Activated CD4-positive, alpha-beta T cell treated with anti-CD3 and anti-CD28 coated beads for 36 hours (primary cell): ENCODE results near the gene PBX3. TPM values are rescaled to one million over a fixed set of nuclear protein-coding genes. Genes with fewer than 3 reads are reported as not detected.

Experiments
- ATAC-seq: fragments of 200-7000 bp; cut with Tn5 transposase; one replicate; pipeline ENCODE4 v1.10.0; 2021; ENCODE audit warnings: mild to moderate bottlenecking, moderate library complexity
- CTCF ChIA-PET: fragments of 350-600 bp; sonication (Branson Sonifier 250); formaldehyde crosslinking; loops from one replicate; lab custom pipeline; 2021; ENCODE audit warnings: antibody characterized with exemption; lab: Charles Lee
- POLR2A ChIA-PET: fragments of 350-600 bp; sonication (Branson Sonifier 250); formaldehyde crosslinking; loops from one replicate; lab custom pipeline; 2021; ENCODE audit warnings: antibody characterized with exemption, inconsistent platforms; lab: Charles Lee
- DNase-seq: peaks from one replicate; pipeline ENCODE4 v3.0.0-alpha.2; 2020
- H3K27ac Mint-ChIP-seq: one replicate; pipeline ENCODE4 v1.8.0; 2021; ENCODE audit warnings: mixed read lengths
- H3K27me3 Mint-ChIP-seq: one replicate; pipeline ENCODE4 v1.8.0; 2021; ENCODE audit warnings: mixed read lengths
- H3K36me3 Mint-ChIP-seq: one replicate; pipeline ENCODE4 v1.8.0; 2021; ENCODE audit warnings: low read depth, mixed read lengths
- H3K4me1 Mint-ChIP-seq: one replicate; pipeline ENCODE4 v1.8.0; 2021; ENCODE audit warnings: mixed read lengths
- H3K4me3 Mint-ChIP-seq: one replicate; pipeline ENCODE4 v1.8.0; 2021; ENCODE audit warnings: mild to moderate bottlenecking, moderate library complexity, mixed read lengths
- H3K9me3 Mint-ChIP-seq: one replicate; pipeline ENCODE4 v1.8.0; 2021; ENCODE audit warnings: low read depth, mixed read lengths
- intact Hi-C, 2 experiments: fragments of 100-400 bp; cut with DNase I in 1 of 2; cut with micrococcal nuclease in 1 of 2; formaldehyde crosslinking; loops; one replicate each; pipeline versions ENCODE4 v1.14.2 to v1.15.1; 2022 to 2024; cut with DNase I, micrococcal nuclease
- total RNA-seq, 2 experiments: library from RNA; stranded (reverse); gene quantifications; one replicate each; pipeline ENCODE4 v1.2.3, GENCODE V29; 2021

Gene PBX3
- total RNA-seq, 2 experiments from 2014 or later: 11.3 to 11.4 TPM

DNA sequence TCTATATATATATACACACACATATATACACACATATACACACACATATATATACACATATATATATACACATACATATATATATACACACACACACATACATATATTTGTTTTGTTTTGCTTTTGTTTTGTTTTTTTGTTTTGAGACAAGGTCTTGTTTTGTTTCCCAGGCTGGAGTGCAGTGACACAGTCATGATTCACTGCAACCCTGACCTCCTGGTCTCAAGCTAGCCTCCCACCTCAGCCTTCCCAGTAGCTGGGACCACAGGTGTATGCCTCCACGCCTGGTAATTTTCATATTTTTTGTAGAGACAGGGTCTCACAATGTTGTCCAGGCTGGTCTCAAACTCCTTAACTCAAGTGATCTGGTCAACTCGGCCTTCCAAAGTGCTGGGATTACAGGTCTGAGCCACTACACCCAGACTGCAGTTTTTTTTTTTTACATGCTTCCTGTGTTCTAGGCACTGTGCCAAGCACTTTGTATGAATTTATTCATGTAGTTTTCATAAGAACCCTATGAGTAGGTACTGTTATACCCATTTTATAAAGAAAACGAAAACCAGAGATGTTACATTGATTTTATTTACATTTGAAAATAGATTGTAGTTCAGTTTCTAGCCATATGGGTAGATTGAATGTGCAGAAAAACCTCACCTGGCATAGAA, 120.7 kb downstream of the PBX3 start:
- Mint-ChIP-seq H3K4me1 (no peaks in the 10 kb centered on the region), H3K27me3 (no peaks in the 10 kb centered on the region), H3K9me3 (no peaks in the 10 kb centered on the region), H3K4me3 (no peak overlapping the region), H3K27ac (no peak overlapping the region), H3K36me3 (no peaks in the 10 kb centered on the region)
- no peak for DNase-seq
- intact Hi-C loops: no loop called here
- ChIA-PET POLR2A (no interaction called here), CTCF (interaction anchor here (0.6 to 0.7 kb wide), 2 partner anchors 88 to 331 kb away, joined by 3 to 4 read pairs; no protein-coding TSS in a partner anchor)
- ATAC-seq: no peak

DNA sequence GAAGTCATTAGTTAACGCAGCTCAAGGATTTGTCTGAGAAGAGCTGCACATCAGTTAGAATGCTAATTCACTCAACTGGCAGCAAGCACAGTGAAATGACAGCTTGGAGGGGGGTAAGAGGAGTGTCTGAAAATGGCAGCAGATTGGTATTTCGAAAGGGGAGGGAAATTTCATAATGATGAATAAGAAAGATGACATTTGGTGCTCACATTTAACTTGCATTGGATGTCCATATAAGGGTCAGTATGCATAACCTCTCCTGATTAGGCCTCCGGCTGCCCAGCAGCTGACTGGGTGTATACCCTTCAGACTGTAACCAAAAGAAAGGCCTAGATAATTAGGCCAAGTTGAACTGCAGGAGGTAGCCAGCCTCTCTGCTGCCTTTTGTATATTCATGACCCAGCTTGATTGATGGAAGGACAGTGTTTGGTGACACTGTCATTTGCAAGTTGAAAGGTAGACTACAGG, 131.0 kb downstream of the PBX3 start:
- CTCF ChIA-PET: interaction anchor here (0.7 kb wide), 2 partner anchors 13 to 717 kb away, joined by 3 to 4 read pairs; no protein-coding TSS in a partner anchor

DNA sequence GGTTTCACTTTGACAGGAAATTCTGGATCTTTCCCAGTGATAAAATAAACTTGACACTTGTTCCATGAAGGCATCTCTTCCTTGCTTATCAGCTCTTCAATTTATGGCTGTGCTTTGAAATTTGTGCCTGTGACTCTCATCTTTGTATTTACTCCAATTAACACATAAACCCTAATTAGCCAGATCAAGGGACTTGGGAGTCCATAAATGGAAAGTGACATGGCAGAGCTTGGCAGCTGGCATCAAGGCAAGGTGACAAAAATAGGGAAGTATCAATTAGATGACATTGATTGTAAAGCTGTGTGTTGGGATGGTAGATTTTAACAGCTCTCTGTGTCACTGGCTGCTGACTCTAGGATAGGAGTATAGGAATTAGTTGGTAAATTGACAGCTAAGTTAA, 133.9 kb downstream of the PBX3 start:
- Mint-ChIP-seq H3K27ac (no peak overlapping the region), H3K4me1 (no peaks in the 10 kb centered on the region), H3K36me3 (peaks cover 1% of the 10 kb centered on the region), H3K4me3 (no peak overlapping the region), H3K27me3 (peaks cover 2% of the 10 kb centered on the region), H3K9me3 (no peaks in the 10 kb centered on the region)
- intact Hi-C loops: no loop called here
- no peak for DNase-seq
- CTCF ChIA-PET: no interaction called here
- POLR2A ChIA-PET: no interaction called here
- ATAC-seq: no peak

More for the DNA sequence above, 131.0 kb downstream of the PBX3 start:
- POLR2A ChIA-PET: no interaction called here
- Mint-ChIP-seq H3K9me3 (no peaks in the 10 kb centered on the region), H3K4me1 (no peaks in the 10 kb centered on the region), H3K4me3 (no peak overlapping the region), H3K27ac (no peak overlapping the region), H3K27me3 (no peaks in the 10 kb centered on the region), H3K36me3 (peaks cover 1% of the 10 kb centered on the region)
- intact Hi-C loops: no loop called here
- no peak for ATAC-seq
- DNase-seq: no peak

DNA sequence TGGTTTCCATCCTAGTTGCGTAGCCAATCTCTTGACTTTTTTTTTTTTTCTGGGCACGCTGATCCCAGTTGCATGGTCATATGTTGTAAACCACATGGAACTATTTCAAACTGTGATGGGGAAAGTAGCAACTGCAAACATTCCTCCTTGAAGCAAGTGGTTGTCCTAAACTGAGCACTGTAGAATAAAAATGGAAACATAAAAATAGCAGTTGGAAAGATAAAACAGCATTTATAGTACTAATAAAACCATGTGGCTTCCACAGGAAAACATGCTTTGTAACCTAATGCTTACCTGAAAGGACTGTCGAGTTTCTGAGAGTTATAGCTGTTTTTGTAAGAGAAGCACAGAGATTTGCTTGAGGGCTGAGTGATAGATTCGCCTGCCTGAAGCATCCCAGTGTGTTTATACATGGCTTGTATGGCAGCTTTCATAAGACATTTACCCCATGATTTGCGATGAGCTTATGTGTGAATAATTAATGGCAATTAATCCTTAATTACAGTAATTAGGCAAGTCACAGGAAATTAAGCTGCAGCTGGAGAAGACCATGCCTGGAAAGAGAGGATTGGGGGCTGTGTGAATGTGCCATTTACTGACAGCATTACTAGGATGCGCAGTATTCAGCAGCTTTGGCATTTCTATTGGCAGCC, 136.5 kb downstream of the PBX3 start:
- DNase-seq (no peak), ATAC-seq (no peak)
- no peak overlapping the region for H3K4me3 Mint-ChIP-seq
- H3K27ac Mint-ChIP-seq: no peak overlapping the region
- peaks cover 8% of the 10 kb centered on the region for H3K27me3 Mint-ChIP-seq
- CTCF ChIA-PET: interaction anchor here (1.0 kb wide), 1 partner anchor 14 kb away, joined by 3 read pairs; no protein-coding TSS in a partner anchor
- H3K36me3 Mint-ChIP-seq: no peaks in the 10 kb centered on the region
- no peaks in the 10 kb centered on the region for H3K9me3 Mint-ChIP-seq
- intact Hi-C loops: no loop called here
- peaks cover under 1% of the 10 kb centered on the region for H3K4me1 Mint-ChIP-seq
- POLR2A ChIA-PET: no interaction called here

DNA sequence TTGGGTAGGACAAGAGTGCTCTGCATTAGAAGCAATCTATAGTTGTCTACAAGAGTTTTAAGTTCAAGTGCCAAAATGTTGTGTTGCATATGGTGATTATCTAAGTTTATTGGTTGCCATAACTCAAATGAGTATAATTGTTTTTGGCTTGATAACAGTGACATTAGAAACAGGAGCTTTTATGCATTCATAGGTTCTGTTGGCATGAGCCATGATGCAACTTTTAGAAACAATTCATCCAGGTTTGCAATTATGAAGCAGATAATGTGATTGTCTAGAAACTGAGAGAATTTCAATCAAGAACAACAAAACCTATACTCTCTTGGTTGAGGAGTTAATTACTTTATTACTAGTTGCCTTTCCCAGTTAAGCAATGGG, 137.0 kb downstream of the PBX3 start:
- CTCF ChIA-PET: interaction anchor here (1.0 kb wide), 1 partner anchor 14 kb away, joined by 3 read pairs; no protein-coding TSS in a partner anchor
- H3K9me3 Mint-ChIP-seq: no peaks in the 10 kb centered on the region
- DNase-seq: no peak

DNA sequence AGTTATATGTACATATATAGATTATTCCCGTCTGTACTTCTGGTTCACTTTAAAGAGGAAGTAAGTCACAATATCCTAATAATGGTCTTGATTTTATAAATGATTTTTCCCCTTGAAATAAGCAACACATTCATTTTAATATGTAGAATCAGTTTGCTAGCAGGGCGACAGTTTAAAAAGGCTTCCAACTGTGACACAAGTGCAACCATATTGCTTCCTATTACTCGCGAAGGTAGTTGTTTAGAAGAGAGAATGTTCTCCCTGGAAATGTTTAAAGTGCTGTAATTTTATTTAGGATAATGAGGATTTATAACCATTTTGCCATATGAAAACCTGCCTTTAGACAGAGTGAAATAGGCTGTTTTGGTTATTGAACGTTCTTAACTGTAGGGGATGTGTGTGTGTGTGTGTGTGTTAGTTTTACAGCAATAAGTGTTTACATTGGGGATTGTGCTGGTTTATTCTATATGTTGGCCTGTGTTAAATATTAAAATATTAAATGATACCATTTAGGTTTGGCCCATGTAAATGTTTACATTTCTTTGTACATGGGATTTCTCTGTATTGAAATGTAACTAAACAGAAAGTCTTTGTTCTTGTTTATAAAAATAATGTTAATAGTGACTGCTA, 138.3 kb downstream of the PBX3 start:
- Mint-ChIP-seq H3K9me3 (no peaks in the 10 kb centered on the region), H3K27me3 (peaks cover 19% of the 10 kb centered on the region), H3K4me3 (no peak overlapping the region), H3K4me1 (peaks cover 11% of the 10 kb centered on the region), H3K36me3 (no peaks in the 10 kb centered on the region), H3K27ac (no peak overlapping the region)
- ChIA-PET POLR2A (no interaction called here), CTCF (no interaction called here)
- DNase-seq: no peak
- intact Hi-C loops: loop anchor here in 1 of 2 experiments (5.0 kb wide), 1 partner anchor 138 kb away; the partner anchor contains the start of gene PBX3
- ATAC-seq: no peak

More for the DNA sequence above, 137.0 kb downstream of the PBX3 start:
- Mint-ChIP-seq H3K36me3 (no peaks in the 10 kb centered on the region), H3K4me1 (peaks cover 6% of the 10 kb centered on the region), H3K4me3 (no peak overlapping the region), H3K27me3 (peaks cover 11% of the 10 kb centered on the region), H3K27ac (no peak overlapping the region)
- no peak for ATAC-seq
- POLR2A ChIA-PET: no interaction called here
- intact Hi-C loops: no loop called here

DNA sequence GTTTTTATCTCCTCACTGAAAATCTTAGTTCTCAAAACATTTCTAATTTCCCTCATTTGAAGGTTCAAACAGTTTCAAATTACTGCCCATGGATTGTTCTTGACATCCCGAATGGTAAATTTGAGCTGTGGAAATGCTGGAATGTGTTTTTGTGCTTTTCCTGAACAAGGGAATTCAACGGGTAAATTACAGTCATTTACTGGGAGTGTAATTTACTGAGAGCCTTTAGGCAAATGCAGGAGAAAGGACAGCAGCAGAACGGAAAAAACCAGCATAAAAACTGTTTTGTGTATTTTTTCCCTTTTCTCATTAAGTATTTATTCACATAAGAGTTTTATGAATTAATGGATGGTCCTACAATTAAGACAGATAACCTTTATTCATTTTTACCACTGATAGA, 139.2 kb downstream of the PBX3 start:
- DNase-seq (no peak), ATAC-seq (no peak)
- intact Hi-C loops: loop anchor here in 1 of 2 experiments (5.0 kb wide), 1 partner anchor 139 kb away; the partner anchor contains the start of gene PBX3
- H3K4me1 Mint-ChIP-seq: peaks cover 11% of the 10 kb centered on the region
- H3K27ac Mint-ChIP-seq: no peak overlapping the region
- ChIA-PET CTCF (no interaction called here), POLR2A (no interaction called here)
- peaks cover 19% of the 10 kb centered on the region for H3K27me3 Mint-ChIP-seq
- no peak overlapping the region for H3K4me3 Mint-ChIP-seq
- H3K36me3 Mint-ChIP-seq: no peaks in the 10 kb centered on the region
- no peaks in the 10 kb centered on the region for H3K9me3 Mint-ChIP-seq

DNA sequence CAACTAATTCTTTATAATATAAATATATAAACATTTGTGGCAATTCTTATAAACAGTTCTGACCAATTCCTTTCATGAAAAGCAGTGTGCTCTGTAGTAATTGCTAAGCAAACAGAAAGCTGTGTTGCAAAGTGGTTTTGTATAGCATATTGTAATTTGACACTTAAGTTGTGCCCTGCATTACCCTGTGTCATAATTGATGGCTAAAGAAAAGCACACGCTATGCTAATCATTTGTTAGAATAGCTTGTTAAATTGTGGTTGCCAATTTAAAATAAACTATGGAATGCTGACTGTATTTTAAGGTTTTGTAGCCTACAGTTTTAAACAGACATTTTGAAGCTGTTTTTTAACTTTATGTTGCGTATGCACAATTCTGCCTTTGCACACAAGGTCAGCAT, 140.0 kb downstream of the PBX3 start:
- H3K4me1 Mint-ChIP-seq: peaks cover 11% of the 10 kb centered on the region
- no peak overlapping the region for H3K27ac Mint-ChIP-seq
- ATAC-seq: no peak
- intact Hi-C loops: loop anchor here in 1 of 2 experiments (5.0 kb wide), 1 partner anchor 140 kb away; the partner anchor contains the start of gene PBX3
- CTCF ChIA-PET: no interaction called here
- POLR2A ChIA-PET: no interaction called here
- H3K27me3 Mint-ChIP-seq: peaks cover 19% of the 10 kb centered on the region
- H3K4me3 Mint-ChIP-seq: no peak overlapping the region
- no peaks in the 10 kb centered on the region for H3K9me3 Mint-ChIP-seq
- DNase-seq: no peak
- H3K36me3 Mint-ChIP-seq: no peaks in the 10 kb centered on the region

DNA sequence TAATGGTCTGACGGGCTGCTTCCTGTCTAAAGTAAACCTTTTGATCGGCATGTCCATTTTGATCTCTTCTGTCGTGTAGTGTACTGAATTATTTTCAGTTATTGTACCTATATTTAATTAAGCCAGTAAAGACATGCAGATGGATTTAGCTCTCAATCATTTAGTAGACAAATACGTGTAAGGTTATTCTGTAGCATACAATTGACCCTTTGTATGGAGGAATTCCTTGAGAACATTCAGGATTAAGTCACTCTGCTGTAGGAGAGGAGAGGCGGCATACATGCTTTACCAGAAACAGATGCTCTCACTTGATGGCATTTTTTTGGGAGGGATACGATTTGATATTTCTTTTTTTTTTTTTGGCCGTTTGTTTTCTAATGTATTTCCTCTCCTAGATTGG, 141.0 kb downstream of the PBX3 start:
- Mint-ChIP-seq H3K4me1 (peaks cover 11% of the 10 kb centered on the region), H3K4me3 (no peak overlapping the region), H3K27me3 (peaks cover 19% of the 10 kb centered on the region), H3K9me3 (no peaks in the 10 kb centered on the region), H3K36me3 (no peaks in the 10 kb centered on the region), H3K27ac (no peak overlapping the region)
- no peak for DNase-seq
- CTCF ChIA-PET: no interaction called here
- intact Hi-C loops: loop anchor here in 1 of 2 experiments (5.0 kb wide), 1 partner anchor 141 kb away; the partner anchor contains the start of gene PBX3
- ATAC-seq: no peak
- POLR2A ChIA-PET: no interaction called here

DNA sequence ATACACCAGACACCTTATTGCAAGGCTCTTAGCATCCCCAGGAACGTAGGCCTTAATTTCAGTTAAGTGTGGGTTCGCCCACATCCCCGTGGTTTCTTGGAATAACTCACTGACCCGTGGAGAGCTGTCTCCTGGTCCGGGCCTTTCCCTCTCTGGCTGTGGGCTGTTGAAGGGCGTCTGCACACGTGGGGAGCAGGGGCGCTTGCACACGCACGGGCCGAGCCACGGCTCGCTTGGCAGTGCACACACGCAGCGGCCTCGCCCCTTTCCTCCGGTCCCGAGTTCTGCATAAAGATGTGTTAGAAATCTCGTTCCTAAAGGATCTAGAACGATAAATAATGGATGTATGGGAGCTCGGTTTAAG, 141.9 kb downstream of the PBX3 start:
- intact Hi-C loops: loop anchor here in 1 of 2 experiments (5.0 kb wide), 1 partner anchor 142 kb away; the partner anchor contains the start of gene PBX3
- Mint-ChIP-seq H3K27me3 (peaks cover 19% of the 10 kb centered on the region), H3K36me3 (no peaks in the 10 kb centered on the region), H3K9me3 (no peaks in the 10 kb centered on the region), H3K4me3 (peak overlapping the region; percentile 66), H3K27ac (no peak overlapping the region), H3K4me1 (peaks cover 11% of the 10 kb centered on the region)
- peak; percentile 55 for ATAC-seq
- POLR2A ChIA-PET: interaction anchor here (0.6 kb wide), 1 partner anchor 9 kb away, joined by 3 read pairs; no protein-coding TSS in a partner anchor
- CTCF ChIA-PET: interaction anchor here (1.0 kb wide), 1 partner anchor 59 kb away, joined by 4 read pairs; no protein-coding TSS in a partner anchor
- peak; percentile 21 for DNase-seq
